GM12874 (cell line): ENCODE measurements around the gene IL12RB2.

ENCODE experiments used
- CTCF ChIP-seq: IDR thresholded peaks from 2 replicates; pipeline ENCODE4 v1.5.1; 2011; ENCODE audit warnings: low read depth, mild to moderate bottlenecking, control low read depth, low read length, moderate library complexity; ENCODE audit not compliant: insufficient read depth

IL12RB2 gene

DNA sequence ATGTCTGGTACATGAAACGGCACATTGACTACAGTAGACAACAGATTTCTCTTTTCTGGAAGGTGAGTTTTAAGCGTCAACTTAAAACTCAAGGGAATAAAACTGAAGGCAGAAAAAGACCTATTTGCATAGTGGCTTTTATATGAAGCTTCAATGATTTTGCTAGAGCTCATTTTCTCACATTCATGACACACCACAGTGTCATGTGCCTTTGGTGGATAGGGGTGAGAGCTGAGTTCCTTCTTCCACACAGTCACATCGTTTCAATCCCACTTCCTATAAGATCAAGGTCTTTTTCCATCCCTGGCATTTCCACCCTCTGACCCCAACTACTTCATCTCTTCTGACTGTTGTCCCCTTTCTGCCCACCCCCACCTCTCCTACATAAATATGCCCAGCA lies 31.0 kb downstream of the IL12RB2 start:
- TF ChIP-seq CTCF: no peak

DNA sequence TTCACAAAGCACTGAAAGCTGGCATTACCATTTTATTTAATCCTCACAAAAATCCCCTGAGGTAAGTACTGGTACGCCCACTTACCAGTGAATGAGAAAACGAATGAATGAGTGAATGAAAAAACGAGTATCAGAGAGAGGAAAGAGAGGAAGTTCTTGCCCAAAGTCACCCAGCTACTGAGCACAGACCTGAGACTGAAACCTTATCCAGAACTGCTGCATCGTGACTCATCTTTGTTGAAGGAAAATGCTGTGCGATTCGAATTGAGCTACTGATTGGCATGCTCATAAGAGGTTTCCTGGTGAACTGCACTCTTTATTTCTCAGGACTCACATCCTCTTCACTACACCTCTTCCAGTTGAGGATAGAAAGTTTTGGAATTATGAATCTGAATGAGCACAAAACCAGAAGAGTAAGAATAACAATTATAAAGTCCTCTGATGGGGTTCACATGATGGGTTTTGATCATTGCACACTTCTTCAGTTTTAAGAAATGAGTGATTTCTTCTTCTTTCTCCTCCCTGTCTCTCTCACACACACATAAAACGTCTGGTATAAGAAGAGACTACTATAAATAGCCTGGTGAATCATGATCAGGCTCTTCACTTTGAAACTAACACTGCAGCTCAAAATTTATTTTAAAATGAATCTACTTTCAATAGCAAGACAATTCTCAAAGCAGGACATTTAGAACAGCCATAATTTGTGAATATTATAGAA lies 32.1 kb downstream of the IL12RB2 start:
- no peak for TF ChIP-seq CTCF

GRCh38 chr1:67342076-67342890 lies 34.6 kb downstream of the IL12RB2 start:
- TF ChIP-seq CTCF: no peak

DNA sequence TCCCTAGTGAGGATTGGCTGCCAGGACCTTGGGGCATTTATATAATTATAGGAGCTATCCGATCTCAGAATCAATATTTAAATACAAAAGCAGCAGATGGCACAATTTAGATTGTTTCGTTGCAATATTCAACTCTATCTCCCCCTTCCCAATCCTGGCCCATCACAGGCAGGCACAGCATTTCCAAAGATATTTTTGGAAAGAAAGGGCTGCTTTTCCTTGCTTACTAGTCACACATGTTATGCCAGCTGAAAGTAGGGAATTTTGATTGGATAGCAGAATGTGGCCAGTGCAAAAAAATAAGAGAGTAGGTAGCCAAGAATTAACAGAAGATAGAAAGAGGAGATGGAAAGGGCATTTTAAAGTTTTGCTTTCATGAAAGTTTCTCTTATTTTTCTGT lies 37.9 kb downstream of the IL12RB2 start:
- TF ChIP-seq CTCF: no peak

DNA sequence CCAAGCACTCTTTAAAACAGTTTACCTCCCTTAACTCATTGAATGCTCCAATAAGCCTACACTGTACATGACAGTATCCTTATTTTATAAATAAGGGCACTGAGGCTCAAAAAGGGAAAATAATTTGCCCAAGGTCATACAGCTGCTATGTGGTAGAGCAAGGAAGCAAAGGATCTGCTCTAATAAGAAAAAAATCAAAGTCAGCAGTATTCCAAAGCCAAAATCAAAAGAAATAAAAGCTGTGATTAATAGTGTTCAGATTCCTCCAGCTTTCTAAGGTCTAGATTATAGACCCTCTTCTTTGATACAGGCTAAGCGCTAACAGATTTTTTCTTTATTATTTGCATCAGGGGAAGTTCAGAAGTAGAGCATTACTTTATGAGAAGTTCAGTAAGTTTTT lies 39.3 kb downstream of the IL12RB2 start:
- no peak for TF ChIP-seq CTCF

GRCh38 chr1:67347688-67348472 lies 40.2 kb downstream of the IL12RB2 start:
- TF ChIP-seq CTCF: peak; percentile 69
